GM23338 (cell line): ENCODE measurements around the gene JAGN1.

Source experiments
- CTCF ChIP-seq, 2 experiments: fragments of 200-600 bp in 1 of 2; sonication (generic) in 1 of 2; conservative IDR thresholded peaks; 2 replicates each; pipeline versions ENCODE4 v1.5.1 to v1.6.1; 2016 to 2017; ENCODE audit warnings: antibody characterized with exemption in 2 of 2, low read depth in 2 of 2, mild to moderate bottlenecking in 2 of 2, moderate library complexity in 1 of 2
- ETS1 ChIP-seq: IDR thresholded peaks from 2 replicates; pipeline ENCODE4 v1.6.1; 2016; ENCODE audit warnings: antibody characterized with exemption
- EZH2 ChIP-seq: fragments of 200-600 bp; sonication (generic); IDR thresholded peaks from one replicate; pipeline ENCODE4 v1.8.0; 2017; ENCODE audit warnings: antibody characterized with exemption, mild to moderate bottlenecking, low read depth; ENCODE audit not compliant: unreplicated experiment
- EZH2phosphoT487 ChIP-seq: fragments of 200-600 bp; sonication (generic); IDR thresholded peaks from one replicate; pipeline ENCODE4 v1.8.1; 2018; ENCODE audit warnings: antibody characterized with exemption; ENCODE audit not compliant: unreplicated experiment
- JUNB ChIP-seq: IDR thresholded peaks from one replicate; pipeline ENCODE4 v1.6.1; 2016; ENCODE audit warnings: antibody characterized with exemption; ENCODE audit not compliant: unreplicated experiment
- NANOG ChIP-seq: IDR thresholded peaks from 2 replicates; pipeline ENCODE4 v1.6.1; 2016; ENCODE audit warnings: antibody characterized with exemption, borderline replicate concordance
- POLR2AphosphoS5 ChIP-seq: IDR thresholded peaks from 2 replicates; pipeline ENCODE4 v1.6.1; 2016; ENCODE audit warnings: antibody characterized with exemption, low read depth
- REST ChIP-seq: IDR thresholded peaks from one replicate; pipeline ENCODE4 v1.6.1; 2018; ENCODE audit warnings: antibody characterized with exemption; ENCODE audit not compliant: unreplicated experiment
- ZNF114 ChIP-seq: fragments of 250-450 bp; sonication (Bioruptor Pico); IDR thresholded peaks from 2 replicates; pipeline ENCODE4 v1.5.0; 2020; ENCODE audit warnings: mild to moderate bottlenecking, moderate library complexity
- ZNF331 ChIP-seq: fragments of 250-450 bp; sonication (Bioruptor Pico); IDR thresholded peaks from 2 replicates; pipeline ENCODE4 v1.5.0; 2020; ENCODE audit warnings: low read depth, mild to moderate bottlenecking, moderate library complexity
- ZNF462 ChIP-seq: fragments of 250-450 bp; sonication (Bioruptor Pico); IDR thresholded peaks from 2 replicates; pipeline ENCODE4 v1.5.0; 2020; ENCODE audit warnings: mild to moderate bottlenecking, moderate library complexity

GRCh38 chr3:9841015-9841414 lies 49.4 kb upstream of the JAGN1 start:
- TF ChIP-seq POLR2AphosphoS5 = no peak
- no peak for TF ChIP-seq ZNF114 (CRISPR knock-in tag)
- no peak for TF ChIP-seq CTCF (conservative IDR thresholded peaks at IDR 0.05; ENCODE audit: low read depth in 2 of 2)
- TF ChIP-seq ETS1 = no peak
- TF ChIP-seq EZH2phosphoT487 = no peak
- TF ChIP-seq REST = no peak
- no peak for TF ChIP-seq EZH2
- no peak for TF ChIP-seq ZNF331
- no peak for TF ChIP-seq NANOG
- no peak for TF ChIP-seq JUNB
- TF ChIP-seq ZNF462 (CRISPR knock-in tag) = no peak
